Transverse colon (tissue), 4 donors: ENCODE results near the gene BPIFB2. TPM values are rescaled to one million over a fixed set of nuclear protein-coding genes. Genes with fewer than 3 reads are reported as not detected.

Experiments used
- DNase-seq: peaks from one replicate; pipeline ENCODE4 v3.0.0-alpha.2; 2019
- H3K27ac ChIP-seq, 4 donors: fragments of 200-600 bp; sonication (generic); 2 replicates each; pipeline ENCODE4 v1.5.1; 2016 to 2018; ENCODE audit warnings: inconsistent platforms in 4 of 4
- H3K27me3 ChIP-seq: fragments of 200-600 bp; sonication (generic); 2 replicates; pipeline ENCODE4 v1.5.1; 2017; ENCODE audit warnings: inconsistent platforms
- H3K36me3 ChIP-seq, 4 donors: fragments of 200-600 bp; sonication (generic); 2 replicates each; pipeline ENCODE4 v1.5.1; 2017 to 2019; ENCODE audit warnings: inconsistent platforms in 4 of 4
- H3K4me1 ChIP-seq, 4 donors: fragments of 200-600 bp; sonication (generic); 2 replicates each; pipeline ENCODE4 v1.5.1; 2017 to 2020; ENCODE audit warnings: inconsistent platforms in 4 of 4
- H3K4me3 ChIP-seq, 4 donors: fragments of 200-600 bp; sonication (generic); 1 replicate in 1 of 4; 2 replicates in 3 of 4; pipeline versions ENCODE4 v1.5.1 to v1.6.1; 2017 to 2019; ENCODE audit warnings: inconsistent platforms in 4 of 4
- H3K9me3 ChIP-seq, 2 donors: fragments of 200-600 bp; sonication (generic); 2 replicates each; pipeline ENCODE4 v1.5.1; 2017 to 2019; ENCODE audit warnings: inconsistent platforms in 2 of 2
- EP300 ChIP-seq: sonication (generic); formaldehyde crosslinking; IDR thresholded peaks from one replicate; pipeline ENCODE4 v1.6.1; 2017; ENCODE audit warnings: antibody characterized with exemption, low read depth
- POLR2A ChIP-seq: fragments of 450-650 bp; IDR thresholded peaks from one replicate; pipeline ENCODE4 v1.6.1; 2016; ENCODE audit warnings: antibody characterized with exemption, mild to moderate bottlenecking, moderate library complexity
- POLR2AphosphoS5 ChIP-seq, 3 donors: sonication (generic); formaldehyde crosslinking; IDR thresholded peaks; one replicate each; pipeline ENCODE4 v1.6.1; 2016; ENCODE audit warnings: antibody characterized with exemption in 3 of 3
- WGBS, 2 donors: methylation state at CpG; one replicate each; pipeline ENCODE4 v1.1.5; 2018; ENCODE audit warnings: low coverage in 1 of 2; 5-methylcytosine and 5-hydroxymethylcytosine counted together
- in situ Hi-C, 4 donors: fragments of 200-750 bp; cut with MboI; loops; one replicate each; pipeline versions ENCODE4 v1.15.0 to v1.15.1; 2017; ENCODE audit warnings: low sequenced_read_pairs in 3 of 4, low pct_ligation_motif_present in 1 of 4, low pct_unique_long_range_greater_than_20kb in 1 of 4
- intact Hi-C: fragments of 100-400 bp; cut with DNase I; formaldehyde crosslinking; loops from one replicate; pipeline ENCODE4 v1.15.1; 2023; ENCODE audit warnings: low total_unique reads
- total RNA-seq, 4 donors: library from RNA; depleted of rRNA; stranded (reverse); fragments of >200 nt; gene quantifications; one replicate each; pipeline ENCODE4 v1.1.0, GENCODE V29; 2016
- TF ChIP-seq, protein P1 (sequence below), 5 experiments: fragments of 200-600 bp in 3 of 5; fragments of 450-650 bp in 2 of 5; sonication (generic) in 3 of 5; IDR thresholded peaks; 1 replicate in 2 of 5; 2 replicates in 3 of 5; pipeline ENCODE4 v1.5.1; 2016 to 2017; ENCODE audit warnings: antibody characterized with exemption in 5 of 5, inconsistent platforms in 3 of 5, mild to moderate bottlenecking in 2 of 5, moderate library complexity in 1 of 5

BPIFB2 gene
- total RNA-seq, 4 donors from 2014 or later, result not detected

DNA sequence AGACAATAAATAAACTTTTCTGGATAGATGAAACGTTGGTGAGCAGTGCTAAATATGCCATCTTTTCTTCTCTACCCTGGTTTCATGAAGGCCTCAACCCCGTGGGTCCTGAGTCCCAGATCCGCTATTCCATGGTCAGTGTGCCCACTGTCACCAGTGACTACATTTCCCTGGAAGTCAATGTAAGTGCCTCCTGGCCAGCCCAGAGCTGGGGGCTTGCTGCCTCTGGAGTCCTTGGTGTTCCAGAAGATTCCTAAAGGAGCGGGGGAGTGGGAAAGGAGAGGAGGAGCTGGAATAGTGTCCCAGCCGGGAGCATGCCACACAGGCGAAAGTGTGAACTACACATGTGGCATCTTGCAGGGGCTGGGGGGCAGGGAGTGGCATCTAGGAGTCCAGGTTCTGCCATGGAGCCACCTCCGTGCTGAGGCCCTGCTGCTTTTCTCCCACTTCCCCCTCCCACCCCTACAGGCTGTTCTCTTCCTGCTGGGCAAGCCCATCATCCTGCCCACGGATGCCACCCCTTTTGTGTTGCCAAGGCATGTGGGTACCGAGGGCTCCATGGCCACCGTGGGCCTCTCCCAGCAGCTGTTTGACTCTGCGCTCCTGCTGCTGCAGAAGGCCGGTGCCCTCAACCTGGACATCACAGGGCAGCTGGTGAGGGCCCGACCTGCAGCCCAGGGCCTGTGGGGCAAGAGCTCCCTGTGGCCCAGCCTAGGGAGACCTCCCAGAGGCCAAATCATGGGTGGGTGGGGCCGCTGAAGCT, 10.8 kb downstream of the BPIFB2 start:
- H3K4me3 ChIP-seq, result no peak overlapping the region
- no peaks in the 10 kb centered on the region for H3K9me3 ChIP-seq
- no peaks in the 10 kb centered on the region for H3K4me1 ChIP-seq
- no peaks in the 10 kb centered on the region for H3K27me3 ChIP-seq
- in situ Hi-C loops (no loop called here), intact Hi-C loops (no loop called here)
- H3K36me3 ChIP-seq, result no peaks in the 10 kb centered on the region
- WGBS, 2 donors, result 60 to 64% methylated on average over 1 to 14 of the region's 14 CpGs
- DNase-seq, result no peak
- H3K27ac ChIP-seq, result no peak overlapping the region
- no peak for TF ChIP-seq EP300
- TF ChIP-seq, protein P1, sequence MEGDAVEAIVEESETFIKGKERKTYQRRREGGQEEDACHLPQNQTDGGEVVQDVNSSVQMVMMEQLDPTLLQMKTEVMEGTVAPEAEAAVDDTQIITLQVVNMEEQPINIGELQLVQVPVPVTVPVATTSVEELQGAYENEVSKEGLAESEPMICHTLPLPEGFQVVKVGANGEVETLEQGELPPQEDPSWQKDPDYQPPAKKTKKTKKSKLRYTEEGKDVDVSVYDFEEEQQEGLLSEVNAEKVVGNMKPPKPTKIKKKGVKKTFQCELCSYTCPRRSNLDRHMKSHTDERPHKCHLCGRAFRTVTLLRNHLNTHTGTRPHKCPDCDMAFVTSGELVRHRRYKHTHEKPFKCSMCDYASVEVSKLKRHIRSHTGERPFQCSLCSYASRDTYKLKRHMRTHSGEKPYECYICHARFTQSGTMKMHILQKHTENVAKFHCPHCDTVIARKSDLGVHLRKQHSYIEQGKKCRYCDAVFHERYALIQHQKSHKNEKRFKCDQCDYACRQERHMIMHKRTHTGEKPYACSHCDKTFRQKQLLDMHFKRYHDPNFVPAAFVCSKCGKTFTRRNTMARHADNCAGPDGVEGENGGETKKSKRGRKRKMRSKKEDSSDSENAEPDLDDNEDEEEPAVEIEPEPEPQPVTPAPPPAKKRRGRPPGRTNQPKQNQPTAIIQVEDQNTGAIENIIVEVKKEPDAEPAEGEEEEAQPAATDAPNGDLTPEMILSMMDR (IDR thresholded peaks at IDR 0.05), result no peak
- no peak for TF ChIP-seq POLR2AphosphoS5 (IDR thresholded peaks at IDR 0.05)
- no peak for TF ChIP-seq POLR2A

DNA sequence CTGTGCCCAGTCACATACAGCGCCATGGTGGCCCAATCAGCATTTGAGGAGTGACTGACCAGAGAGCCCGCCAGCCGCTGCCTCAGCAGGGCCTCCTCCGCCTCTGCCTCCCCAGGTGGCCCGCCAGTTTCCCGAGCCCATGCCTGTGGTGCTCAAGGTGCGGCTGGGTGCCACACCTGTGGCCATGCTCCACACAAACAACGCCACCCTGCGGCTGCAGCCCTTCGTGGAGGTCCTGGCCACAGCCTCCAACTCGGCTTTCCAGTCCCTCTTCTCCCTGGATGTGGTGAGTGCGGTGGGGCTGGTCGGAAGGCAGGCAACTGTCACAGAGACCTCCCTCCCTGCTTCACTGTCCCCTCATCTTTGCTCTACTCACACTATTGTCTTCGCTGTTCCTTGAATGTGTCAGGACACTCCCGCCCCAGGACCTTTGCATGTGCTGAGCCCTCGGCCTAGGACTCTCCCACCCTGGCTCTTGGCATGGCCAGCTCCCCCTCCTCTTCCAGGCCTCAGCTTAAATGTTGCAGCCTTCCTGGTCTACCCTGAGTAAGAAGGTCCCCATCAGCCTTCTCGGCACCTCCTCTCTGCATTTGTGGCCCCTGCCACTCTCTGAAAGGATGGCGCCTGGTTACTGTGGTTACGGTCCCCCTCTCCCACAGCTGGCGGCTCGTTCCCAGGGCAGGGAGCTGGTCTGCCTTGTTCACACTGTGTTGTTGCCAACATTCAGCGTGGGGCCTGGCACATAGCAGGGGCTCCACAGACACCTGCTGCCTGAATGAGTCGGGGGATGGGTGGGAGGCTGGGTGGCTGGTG, 12.2 kb downstream of the BPIFB2 start:
- Histone ChIP-seq H3K36me3 (no peaks in the 10 kb centered on the region), H3K27ac (no peak overlapping the region), H3K4me3 (no peak overlapping the region), H3K27me3 (no peaks in the 10 kb centered on the region), H3K9me3 (no peaks in the 10 kb centered on the region), H3K4me1 (no peaks in the 10 kb centered on the region)
- in situ Hi-C loops (no loop called here), intact Hi-C loops (no loop called here)
- 82 to 100% methylated on average over 3 to 23 of the region's 23 CpGs for WGBS, 2 donors
- no peak for DNase-seq
- no peak for TF ChIP-seq POLR2AphosphoS5 (IDR thresholded peaks at IDR 0.05)
- TF ChIP-seq, protein P1 (IDR thresholded peaks at IDR 0.05), result no peak
- TF ChIP-seq POLR2A, result no peak
- no peak for TF ChIP-seq EP300

DNA sequence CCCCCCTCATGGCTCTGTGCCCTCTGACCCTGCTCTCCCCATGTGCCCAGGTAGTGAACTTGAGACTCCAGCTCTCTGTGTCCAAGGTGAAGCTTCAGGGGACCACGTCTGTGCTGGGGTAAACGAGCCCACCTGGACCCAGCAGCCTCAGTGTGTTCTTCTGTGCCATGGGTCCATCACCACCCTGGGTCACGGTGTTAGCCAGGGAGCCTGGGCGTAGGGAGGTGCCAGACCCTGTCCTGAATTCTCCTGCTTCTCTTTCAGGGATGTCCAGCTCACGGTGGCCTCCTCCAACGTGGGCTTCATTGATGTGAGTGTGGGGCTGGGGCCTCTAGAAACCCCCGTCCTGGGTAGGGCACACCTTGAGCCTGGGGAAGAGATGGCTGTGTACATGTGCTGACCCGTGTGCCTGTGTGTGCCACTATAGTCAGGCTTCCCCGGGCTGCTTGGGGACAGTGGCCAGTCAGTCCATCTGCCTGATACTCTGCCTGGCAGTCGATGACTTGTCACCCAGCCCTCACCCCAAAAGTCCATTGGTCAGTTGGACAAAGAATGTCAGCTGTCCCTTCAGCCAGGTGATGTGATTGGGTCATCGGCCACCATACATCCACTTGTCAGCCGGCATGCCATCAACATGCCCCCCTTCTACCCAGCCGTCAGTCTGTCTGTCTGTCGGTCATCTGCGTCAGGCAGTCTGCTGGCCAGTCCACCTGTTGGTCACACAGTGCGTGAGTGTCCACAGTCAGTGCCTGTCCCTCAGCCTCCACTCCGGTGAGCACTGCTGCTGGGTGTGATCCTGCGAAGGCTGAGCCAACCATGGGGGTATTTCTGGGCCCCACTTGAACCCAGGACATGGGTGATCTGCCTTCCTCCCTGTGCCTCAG, 13.0 kb downstream of the BPIFB2 start:
- in situ Hi-C loops, result no loop called here

More for the DNA sequence above, 13.0 kb downstream of the BPIFB2 start:
- Histone ChIP-seq H3K9me3 (no peaks in the 10 kb centered on the region), H3K27ac (no peak overlapping the region), H3K4me3 (no peak overlapping the region), H3K36me3 (no peaks in the 10 kb centered on the region), H3K27me3 (no peaks in the 10 kb centered on the region), H3K4me1 (no peaks in the 10 kb centered on the region)
- TF ChIP-seq EP300 (no peak), POLR2AphosphoS5 (IDR thresholded peaks at IDR 0.05) (no peak), POLR2A (no peak)
- TF ChIP-seq, protein P1 (IDR thresholded peaks at IDR 0.05), result no peak
- DNase-seq, result no peak
- 84% methylated on average over 14 of the region's 18 CpGs; no CpG with 5 or more reads in 1 of the 2 donors for WGBS, 2 donors
- intact Hi-C loops, result no loop called here
